Measurements from ENCODE around the gene DHRS4L2. TPM values are rescaled to one million over a fixed set of nuclear protein-coding genes. Genes with fewer than 3 reads are reported as not detected.
A peak's percentile ranks its signal among the peaks of the same experiment; 100 is the strongest.
"Not testable (repeated sequence)": the region's sequence is repeated elsewhere in the genome, so short reads cannot be mapped to it uniquely, and the experiment has no call there.

Gene DHRS4L2
- total and polyA plus RNA-seq, 2 of the 4 experiments (the other 2 are of a cell fraction), result 11.1 to 19.6 TPM

DNA sequence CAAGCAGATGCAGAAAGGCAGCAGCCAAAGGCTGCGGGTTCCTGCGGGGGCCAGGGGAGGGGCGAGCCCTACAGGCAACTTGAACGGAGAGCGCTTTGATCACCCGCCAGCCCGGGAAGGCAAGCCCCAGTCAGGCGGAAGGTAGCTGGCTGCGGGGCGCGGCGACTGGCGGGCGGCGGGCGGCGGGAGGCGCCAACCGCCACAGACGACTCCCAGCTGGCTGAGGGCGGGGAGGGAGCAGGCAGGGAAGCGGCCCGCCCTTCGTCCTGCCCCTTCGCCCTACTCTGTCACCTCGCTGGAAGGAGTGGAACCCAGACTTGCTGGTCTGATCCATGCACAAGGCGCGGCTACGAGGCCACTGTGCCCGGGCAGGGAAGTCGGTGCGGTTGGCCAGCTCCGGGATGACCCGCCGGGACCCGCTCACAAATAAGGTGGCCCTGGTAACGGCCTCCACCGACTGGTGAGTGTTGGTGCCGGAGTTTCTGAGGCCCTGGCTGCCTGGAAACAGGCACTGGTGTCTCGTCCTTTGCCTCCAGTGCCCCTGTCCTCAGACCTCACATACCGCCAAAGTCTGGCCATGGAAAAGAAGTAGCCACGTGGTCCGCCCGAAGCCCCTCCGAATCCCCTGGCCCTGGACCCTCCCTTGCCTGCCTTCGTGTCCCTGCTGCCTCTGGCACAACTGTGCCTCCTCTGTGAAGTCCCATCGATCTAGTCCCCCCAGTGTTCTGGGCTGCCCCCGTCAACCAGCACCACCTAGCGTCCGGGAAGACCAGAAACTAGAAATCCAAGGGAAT, 47.6 kb downstream of the DHRS4L2 start (continued):
- TF ChIP-seq RAD21 (IDR thresholded peaks at IDR 0.05; ENCODE audit: low read length) (peak; percentile 53), RCOR1 (IDR thresholded peaks at IDR 0.05; ENCODE audit: insufficient replicate concordance, low read length) (no peak), SMC3 (IDR thresholded peaks at IDR 0.05; ENCODE audit: low read depth, low read length) (peak; percentile 35; the same call in 1 of the 2 replicates)

- H3K14ac ChIP-seq (replicated peaks; ENCODE audit: low read depth, low read length); H2BK20ac ChIP-seq (ENCODE audit: low read depth, low read length); DNase-seq; H4K8ac ChIP-seq (ENCODE audit: low read depth in 2 of 2, low read length in 2 of 2); H4K20me1 ChIP-seq (ENCODE audit: insufficient read depth, low read length); CTCF ChIA-PET; H3K4ac ChIP-seq (ENCODE audit: low read depth, low read length); H2AK9ac ChIP-seq (replicated peaks; ENCODE audit: low read depth, low read length, poor library complexity); H3K4me3 ChIP-seq (ENCODE audit: insufficient read depth, low read depth, low read length); H3K79me1 ChIP-seq (ENCODE audit: low read depth in 1 of 2, low read length in 2 of 2); dilution Hi-C loops (cut with HindIII; ENCODE audit: low sequenced_read_pairs, unreplicated experiment); H3K18ac ChIP-seq (ENCODE audit: low read depth, low read length); POLR2A ChIA-PET (ENCODE audit: unreplicated experiment); BruUV-seq (replicated peaks); H3K56ac ChIP-seq (ENCODE audit: extremely low read depth, insufficient read depth, low read length); H3K36me3 ChIP-seq (ENCODE audit: control insufficient read depth, insufficient read depth, low read length); H4K5ac ChIP-seq (ENCODE audit: low read depth, low read length); H3K9me3 ChIP-seq (ENCODE audit: control insufficient read depth, insufficient read depth, low read length); H4K91ac ChIP-seq (ENCODE audit: insufficient read depth, low read depth, low read length); H2BK120ac ChIP-seq (ENCODE audit: low read depth, low read length); H2AK5ac ChIP-seq (ENCODE audit: low read depth, low read length); H3K4me2 ChIP-seq (ENCODE audit: low read depth, low read length); H3K4me1 ChIP-seq (ENCODE audit: control insufficient read depth, insufficient read depth, low read length); H3K27me3 ChIP-seq (ENCODE audit: control insufficient read depth, insufficient read depth, low read length); ATAC-seq (ENCODE audit: low read depth); H2BK5ac ChIP-seq (ENCODE audit: low read depth, low read length, poor library complexity, severe bottlenecking); H2BK15ac ChIP-seq (ENCODE audit: low read depth, low read length); H3K9me1 ChIP-seq (ENCODE audit: insufficient read depth, low read length); H3K23ac ChIP-seq (ENCODE audit: low read depth, low read length); H3K9ac ChIP-seq (ENCODE audit: low read depth, low read length); H3K27ac ChIP-seq (ENCODE audit: insufficient read depth, low read length): not testable (repeated sequence)
- peak overlapping the region; percentile 87 for H2AFZ ChIP-seq (replicated peaks; ENCODE audit: low read length, poor library complexity)
- intact Hi-C loops (cut with micrococcal nuclease), result loop anchor here (1.0 kb wide), 1 partner anchor 23 kb away; no protein-coding TSS in a partner anchor
- in situ Hi-C loops (cut with MboI; ENCODE audit: low sequenced_read_pairs), result loop anchor here (10.0 kb wide), 1 partner anchor 52 kb away; the partner anchor contains the start of gene DHRS4L2
- WGBS, 2 experiments (ENCODE audit: extremely low coverage in 2 of 2, insufficient read length in 1 of 2), result 48% methylated on average over 4 of the region's 10 CpGs; no CpG with 5 or more reads in 1 of the 2 experiments
Measured at GRCh38 chr14:24036963-24037657, 48.4 kb downstream of the DHRS4L2 start.
